SK-N-MC (cell line): ENCODE results near the gene HSPBP1.

Experiments
- EZH2 ChIP-seq: fragments of 200-600 bp; sonication (generic); IDR thresholded peaks from one replicate; pipeline ENCODE4 v1.6.1; 2017; ENCODE audit warnings: antibody characterized with exemption
- FOXP2 ChIP-seq: optimal IDR thresholded peaks from 2 replicates; pipeline ENCODE3; 2011; ENCODE audit warnings: mild to moderate bottlenecking, moderate library complexity; ENCODE audit not compliant: insufficient read depth; ENCODE audit errors: extremely low read length, control extremely low read depth
- POLR2AphosphoS5 ChIP-seq: IDR thresholded peaks from 2 replicates; pipeline ENCODE4 v1.6.1; 2012; ENCODE audit warnings: mild to moderate bottlenecking, low read depth, low read length, borderline replicate concordance

- TF ChIP-seq EZH2 = no peak
- TF ChIP-seq POLR2AphosphoS5 = no peak
- no peak for TF ChIP-seq FOXP2
Measured at GRCh38 chr19:55242517-55242916, 37.4 kb downstream of the HSPBP1 start.
